Caco-2 (cell line): ENCODE measurements around the gene BGN. TPM values are rescaled to one million over a fixed set of nuclear protein-coding genes. Genes with fewer than 3 reads are reported as not detected.

Experiments
- total RNA-seq: library from RNA; stranded (reverse); gene quantifications from 2 replicates; pipeline ENCODE4 v1.2.3, GENCODE V29; 2022

The BGN gene
- total RNA-seq, 1 experiment from 2014 or later: 9.9 TPM

Other genes with a start within 250 kb of the BGN start
- gene PNMA6F, start 173.2 kb upstream of the BGN start, total RNA-seq: not detected in 2 replicates
- gene ZNF275, start 160.8 kb upstream of the BGN start, total RNA-seq: 5.2 and 5.6 TPM in 2 replicates
- not detected in 2 replicates for gene PNMA6E, start 93.6 kb upstream of the BGN start, total RNA-seq
- 0.09 and 0.16 TPM in 2 replicates for gene ZFP92, start 83.5 kb upstream of the BGN start, total RNA-seq
- 0.60 and 0.61 TPM in 2 replicates for gene TREX2, start 48.9 kb upstream of the BGN start, total RNA-seq
- 34.0 and 36.9 TPM in 2 replicates for gene HAUS7, start 24.4 kb upstream of the BGN start, total RNA-seq
- gene ATP2B3, start 22.7 kb downstream of the BGN start, total RNA-seq: not detected in 2 replicates
- 23.8 and 26.3 TPM in 2 replicates for gene CCNQ, start 104.2 kb downstream of the BGN start, total RNA-seq
- gene DUSP9, start 152.2 kb downstream of the BGN start, total RNA-seq: 9.0 and 12.0 TPM in 2 replicates
- gene PNCK, start 178.8 kb downstream of the BGN start, total RNA-seq: not detected in 2 replicates
- gene SLC6A8, start 192.9 kb downstream of the BGN start, total RNA-seq: 8.8 and 11.2 TPM in 2 replicates
- 232 and 234 TPM in 2 replicates for gene BCAP31, start 229.4 kb downstream of the BGN start, total RNA-seq
- 4.3 and 4.5 TPM in 2 replicates for gene ABCD1, start 229.9 kb downstream of the BGN start, total RNA-seq